ENCODE measurements around the gene PLPP3. TPM values are rescaled to one million over a fixed set of nuclear protein-coding genes. Genes with fewer than 3 reads are reported as not detected.

The PLPP3 gene
- polyA plus RNA-seq, 4 donors: 1.6 to 71.6 (median 23.1) TPM

- DNase-seq: no peak
- Histone ChIP-seq H3K27ac (ENCODE audit: low read depth in 1 of 3, low read length in 2 of 3) (no peak overlapping the region), H3K36me3 (ENCODE audit: control insufficient read depth in 3 of 3, insufficient read depth in 2 of 3, low read depth in 1 of 3, low read length in 3 of 3) (no peaks in the 10 kb centered on the region), H3K27me3 (ENCODE audit: control insufficient read depth in 3 of 3, insufficient read depth in 3 of 3, low read length in 3 of 3) (no peaks in the 10 kb centered on the region), H3K4me3 (ENCODE audit: low read depth in 1 of 3, low read length in 3 of 3) (no peak overlapping the region), H3K9me3 (ENCODE audit: control insufficient read depth in 2 of 2, insufficient read depth in 1 of 2, low read depth in 1 of 2, low read length in 1 of 2) (no peaks in the 10 kb centered on the region), H3K4me1 (ENCODE audit: control insufficient read depth in 3 of 3, insufficient read depth in 2 of 3, low read depth in 1 of 3, low read length in 2 of 3) (peaks cover 0 to 3% (median 3%) of the 10 kb centered on the region in 3 donors)
- WGBS, 3 donors: 65 to 74% (median 72%) methylated on average over 3 of the region's 3 CpGs
- no peak for FAIRE-seq
Observed at GRCh38 chr1:56473582-56474270, 105.6 kb downstream of the PLPP3 start.

GRCh38 chr1:56472860-56473259 lies 106.5 kb downstream of the PLPP3 start:
- FAIRE-seq (no peak), DNase-seq (no peak)
- H3K27ac ChIP-seq (ENCODE audit: low read depth in 1 of 3, low read length in 2 of 3): no peak overlapping the region
- H3K36me3 ChIP-seq (ENCODE audit: control insufficient read depth in 3 of 3, insufficient read depth in 2 of 3, low read depth in 1 of 3, low read length in 3 of 3): no peaks in the 10 kb centered on the region
- 73 to 86% (median 80%) methylated on average over 3 of the region's 3 CpGs for WGBS, 3 donors
- H3K27me3 ChIP-seq (ENCODE audit: control insufficient read depth in 3 of 3, insufficient read depth in 3 of 3, low read length in 3 of 3): no peaks in the 10 kb centered on the region
- H3K4me3 ChIP-seq (ENCODE audit: low read depth in 1 of 3, low read length in 3 of 3): no peak overlapping the region
- peaks cover 0 to 3% (median 3%) of the 10 kb centered on the region in 3 donors for H3K4me1 ChIP-seq (ENCODE audit: control insufficient read depth in 3 of 3, insufficient read depth in 2 of 3, low read depth in 1 of 3, low read length in 2 of 3)
- H3K9me3 ChIP-seq (ENCODE audit: control insufficient read depth in 2 of 2, insufficient read depth in 1 of 2, low read depth in 1 of 2, low read length in 1 of 2): no peaks in the 10 kb centered on the region

GRCh38 chr1:56469640-56470371 lies 109.6 kb downstream of the PLPP3 start:
- no peak for FAIRE-seq
- no peaks in the 10 kb centered on the region for H3K9me3 ChIP-seq (ENCODE audit: control insufficient read depth in 2 of 2, insufficient read depth in 1 of 2, low read depth in 1 of 2, low read length in 1 of 2)
- peaks cover 0 to 3% (median 0%) of the 10 kb centered on the region in 3 donors for H3K4me1 ChIP-seq (ENCODE audit: control insufficient read depth in 3 of 3, insufficient read depth in 2 of 3, low read depth in 1 of 3, low read length in 2 of 3)
- WGBS, 3 donors: 61 to 77% (median 74%) methylated on average over 5 of the region's 5 CpGs
- H3K36me3 ChIP-seq (ENCODE audit: control insufficient read depth in 3 of 3, insufficient read depth in 2 of 3, low read depth in 1 of 3, low read length in 3 of 3): no peaks in the 10 kb centered on the region
- no peak for DNase-seq
- no peak overlapping the region for H3K27ac ChIP-seq (ENCODE audit: low read depth in 1 of 3, low read length in 2 of 3)
- no peaks in the 10 kb centered on the region for H3K27me3 ChIP-seq (ENCODE audit: control insufficient read depth in 3 of 3, insufficient read depth in 3 of 3, low read length in 3 of 3)
- H3K4me3 ChIP-seq (ENCODE audit: low read depth in 1 of 3, low read length in 3 of 3): no peak overlapping the region

- FAIRE-seq: no peak
- WGBS, 3 donors: 74 to 91% (median 84%) methylated on average over 7 of the region's 7 CpGs
- no peak for DNase-seq
- H3K27me3 ChIP-seq (ENCODE audit: control insufficient read depth in 3 of 3, insufficient read depth in 3 of 3, low read length in 3 of 3): no peaks in the 10 kb centered on the region
- H3K4me1 ChIP-seq (ENCODE audit: control insufficient read depth in 3 of 3, insufficient read depth in 2 of 3, low read depth in 1 of 3, low read length in 2 of 3): peaks cover 0 to 3% (median 0%) of the 10 kb centered on the region in 3 donors
- H3K4me3 ChIP-seq (ENCODE audit: low read depth in 1 of 3, low read length in 3 of 3): no peak overlapping the region
- H3K27ac ChIP-seq (ENCODE audit: low read depth in 1 of 3, low read length in 2 of 3): no peak overlapping the region
- no peaks in the 10 kb centered on the region for H3K36me3 ChIP-seq (ENCODE audit: control insufficient read depth in 3 of 3, insufficient read depth in 2 of 3, low read depth in 1 of 3, low read length in 3 of 3)
- no peaks in the 10 kb centered on the region for H3K9me3 ChIP-seq (ENCODE audit: control insufficient read depth in 2 of 2, insufficient read depth in 1 of 2, low read depth in 1 of 2, low read length in 1 of 2)
Observed at GRCh38 chr1:56468518-56468917, 110.8 kb downstream of the PLPP3 start.

GRCh38 chr1:56466538-56466937 lies 112.8 kb downstream of the PLPP3 start:
- no peaks in the 10 kb centered on the region for H3K27me3 ChIP-seq (ENCODE audit: control insufficient read depth in 3 of 3, insufficient read depth in 3 of 3, low read length in 3 of 3)
- peaks cover 0 to 9% (median 0%) of the 10 kb centered on the region in 3 donors for H3K4me1 ChIP-seq (ENCODE audit: control insufficient read depth in 3 of 3, insufficient read depth in 2 of 3, low read depth in 1 of 3, low read length in 2 of 3)
- H3K27ac ChIP-seq (ENCODE audit: low read depth in 1 of 3, low read length in 2 of 3): no peak overlapping the region
- DNase-seq (no peak), FAIRE-seq (no peak)
- H3K9me3 ChIP-seq (ENCODE audit: control insufficient read depth in 2 of 2, insufficient read depth in 1 of 2, low read depth in 1 of 2, low read length in 1 of 2): no peaks in the 10 kb centered on the region
- 77 to 95% (median 95%) methylated on average over 1 of the region's 1 CpG for WGBS, 3 donors
- H3K36me3 ChIP-seq (ENCODE audit: control insufficient read depth in 3 of 3, insufficient read depth in 2 of 3, low read depth in 1 of 3, low read length in 3 of 3): no peaks in the 10 kb centered on the region
- no peak overlapping the region for H3K4me3 ChIP-seq (ENCODE audit: low read depth in 1 of 3, low read length in 3 of 3)

GRCh38 chr1:56464294-56464693 lies 115.1 kb downstream of the PLPP3 start:
- Histone ChIP-seq H3K9me3 (ENCODE audit: control insufficient read depth in 2 of 2, insufficient read depth in 1 of 2, low read depth in 1 of 2, low read length in 1 of 2) (no peaks in the 10 kb centered on the region), H3K36me3 (ENCODE audit: control insufficient read depth in 3 of 3, insufficient read depth in 2 of 3, low read depth in 1 of 3, low read length in 3 of 3) (no peaks in the 10 kb centered on the region), H3K4me3 (ENCODE audit: low read depth in 1 of 3, low read length in 3 of 3) (no peak overlapping the region), H3K27me3 (ENCODE audit: control insufficient read depth in 3 of 3, insufficient read depth in 3 of 3, low read length in 3 of 3) (no peaks in the 10 kb centered on the region), H3K4me1 (ENCODE audit: control insufficient read depth in 3 of 3, insufficient read depth in 2 of 3, low read depth in 1 of 3, low read length in 2 of 3) (peaks cover 0 to 8% (median 0%) of the 10 kb centered on the region in 3 donors), H3K27ac (ENCODE audit: low read depth in 1 of 3, low read length in 2 of 3) (no peak overlapping the region)
- DNase-seq (peak in 1 of 2 donors; percentile 23), FAIRE-seq (no peak)
- 74 to 87% (median 83%) methylated on average over 4 of the region's 4 CpGs for WGBS, 3 donors

- no peak for FAIRE-seq
- Histone ChIP-seq H3K27me3 (ENCODE audit: control insufficient read depth in 3 of 3, insufficient read depth in 3 of 3, low read length in 3 of 3) (no peaks in the 10 kb centered on the region), H3K4me1 (ENCODE audit: control insufficient read depth in 3 of 3, insufficient read depth in 2 of 3, low read depth in 1 of 3, low read length in 2 of 3) (peaks cover 0 to 8% (median 0%) of the 10 kb centered on the region in 3 donors), H3K27ac (ENCODE audit: low read depth in 1 of 3, low read length in 2 of 3) (no peak overlapping the region), H3K4me3 (ENCODE audit: low read depth in 1 of 3, low read length in 3 of 3) (no peak overlapping the region), H3K9me3 (ENCODE audit: control insufficient read depth in 2 of 2, insufficient read depth in 1 of 2, low read depth in 1 of 2, low read length in 1 of 2) (no peaks in the 10 kb centered on the region), H3K36me3 (ENCODE audit: control insufficient read depth in 3 of 3, insufficient read depth in 2 of 3, low read depth in 1 of 3, low read length in 3 of 3) (no peaks in the 10 kb centered on the region)
- WGBS, 3 donors: 91 to 95% (median 95%) methylated on average over 1 of the region's 1 CpG
- no peak for DNase-seq
Observed at GRCh38 chr1:56463376-56463775, 116.0 kb downstream of the PLPP3 start.

GRCh38 chr1:56462209-56462608 lies 117.2 kb downstream of the PLPP3 start:
- WGBS, 3 donors: 46 to 77% (median 63%) methylated on average over 3 of the region's 3 CpGs
- Histone ChIP-seq H3K9me3 (ENCODE audit: control insufficient read depth in 2 of 2, insufficient read depth in 1 of 2, low read depth in 1 of 2, low read length in 1 of 2) (no peaks in the 10 kb centered on the region), H3K4me1 (ENCODE audit: control insufficient read depth in 3 of 3, insufficient read depth in 2 of 3, low read depth in 1 of 3, low read length in 2 of 3) (peaks cover 0 to 8% (median 0%) of the 10 kb centered on the region in 3 donors), H3K27me3 (ENCODE audit: control insufficient read depth in 3 of 3, insufficient read depth in 3 of 3, low read length in 3 of 3) (no peaks in the 10 kb centered on the region), H3K36me3 (ENCODE audit: control insufficient read depth in 3 of 3, insufficient read depth in 2 of 3, low read depth in 1 of 3, low read length in 3 of 3) (no peaks in the 10 kb centered on the region), H3K27ac (ENCODE audit: low read depth in 1 of 3, low read length in 2 of 3) (no peak overlapping the region), H3K4me3 (ENCODE audit: low read depth in 1 of 3, low read length in 3 of 3) (no peak overlapping the region)
- FAIRE-seq (no peak), DNase-seq (no peak)

Data from small intestine (tissue), 7 donors.